Right hindlimb (tissue), 1 donor: ENCODE measurements around the gene CADPS2.
"Not testable (repeated sequence)": the region's sequence is repeated elsewhere in the genome, so short reads cannot be mapped to it uniquely, and the experiment has no call there.

Source experiments
- DNase-seq: peaks from one replicate; pipeline ENCODE4 v3.0.0-alpha.2; 2018

The CADPS2 gene

DNA sequence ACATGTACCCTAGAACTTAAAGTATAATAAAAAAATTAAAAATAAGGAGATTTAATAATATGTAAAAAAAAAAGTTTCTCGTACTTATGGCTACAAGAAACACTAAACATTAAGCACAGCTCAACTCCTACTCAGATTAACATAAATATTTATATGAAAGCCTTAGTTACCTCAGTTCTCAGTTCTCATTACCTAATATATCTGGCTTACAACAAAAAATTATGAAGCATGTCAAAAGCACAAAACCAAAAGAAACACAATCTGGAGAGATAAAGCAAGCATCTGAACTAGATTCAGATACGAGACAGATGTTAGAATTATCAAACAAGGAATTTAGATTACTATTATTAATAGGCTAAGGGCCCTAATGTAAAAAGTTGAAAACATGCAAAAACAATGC, 227.4 kb downstream of the CADPS2 start:
- no peak for DNase-seq

DNA sequence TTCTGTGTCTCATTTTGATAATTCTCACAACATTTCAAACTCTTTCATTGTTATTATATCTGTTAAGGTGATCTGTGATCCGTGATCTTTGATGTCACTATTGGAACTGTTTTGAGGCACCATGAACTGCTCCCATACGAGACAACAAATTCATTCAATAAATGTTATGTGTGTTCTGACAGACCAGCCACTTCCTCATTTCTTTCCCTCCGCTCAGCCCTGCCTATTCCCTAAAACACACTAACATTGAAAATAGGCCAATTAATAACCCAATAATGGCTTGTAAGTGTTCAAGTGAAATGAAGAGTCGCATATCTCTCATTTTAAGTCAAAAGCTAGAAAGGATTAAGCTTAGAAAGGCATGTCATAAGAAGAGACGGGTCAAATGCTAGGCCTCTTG, 232.6 kb downstream of the CADPS2 start:
- DNase-seq = no peak

DNA sequence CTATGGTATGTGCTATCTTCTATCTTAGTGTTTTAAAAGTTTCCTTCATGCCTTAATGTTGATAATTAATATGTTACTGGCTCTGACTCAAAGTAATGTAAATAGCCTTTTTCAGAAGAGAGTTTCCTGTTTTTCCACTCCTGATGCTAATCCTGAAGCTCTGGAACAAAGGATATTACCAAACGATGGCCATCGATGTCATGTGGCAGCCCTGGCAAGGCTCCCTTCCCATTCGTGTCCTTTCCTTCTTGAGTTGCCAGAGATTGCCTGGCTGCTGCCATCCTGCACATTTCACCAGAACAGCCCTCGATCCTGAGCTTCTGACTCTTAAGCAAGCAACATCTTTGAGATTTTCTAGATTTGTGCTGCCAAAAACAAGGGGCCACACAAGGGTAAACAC, 233.4 kb downstream of the CADPS2 start:
- no peak for DNase-seq

DNA sequence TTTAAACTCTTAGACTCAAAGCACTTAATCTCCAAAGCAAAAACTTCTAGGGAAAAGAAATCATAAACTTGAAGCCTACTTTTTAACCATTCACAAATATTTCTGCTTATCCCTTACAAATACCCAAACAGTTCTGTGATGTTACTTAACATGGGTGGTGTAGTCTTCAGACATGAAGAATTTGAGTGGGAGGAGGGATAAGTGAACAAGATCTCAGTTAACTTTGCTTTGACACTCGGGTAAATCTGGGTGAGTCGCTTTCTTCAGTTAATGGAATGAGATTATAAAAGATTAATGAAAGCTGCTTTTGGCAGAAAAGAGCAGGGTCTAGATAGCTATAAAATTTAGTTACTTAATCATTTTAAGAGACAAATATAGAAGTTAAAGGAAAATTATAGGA, 234.8 kb downstream of the CADPS2 start:
- DNase-seq = no peak

DNA sequence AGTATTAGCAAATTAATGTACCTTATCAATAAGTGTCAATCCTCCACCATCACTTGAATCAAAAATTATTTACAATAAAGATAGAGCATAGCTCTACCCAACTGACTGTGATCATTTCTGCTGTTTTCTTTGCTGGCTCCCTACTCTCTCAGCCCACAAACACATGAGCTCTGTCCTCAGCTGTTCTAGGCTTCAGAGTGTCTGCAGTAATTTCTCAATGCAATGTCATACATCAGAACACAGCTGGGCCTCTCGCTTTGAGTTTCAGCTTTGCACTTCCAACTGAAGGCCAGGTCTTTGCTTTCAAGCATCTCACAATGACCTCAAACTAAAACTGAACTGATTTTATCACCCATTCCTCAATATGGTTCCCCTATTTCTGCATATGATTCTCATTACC, 243.0 kb downstream of the CADPS2 start:
- no peak for DNase-seq

DNA sequence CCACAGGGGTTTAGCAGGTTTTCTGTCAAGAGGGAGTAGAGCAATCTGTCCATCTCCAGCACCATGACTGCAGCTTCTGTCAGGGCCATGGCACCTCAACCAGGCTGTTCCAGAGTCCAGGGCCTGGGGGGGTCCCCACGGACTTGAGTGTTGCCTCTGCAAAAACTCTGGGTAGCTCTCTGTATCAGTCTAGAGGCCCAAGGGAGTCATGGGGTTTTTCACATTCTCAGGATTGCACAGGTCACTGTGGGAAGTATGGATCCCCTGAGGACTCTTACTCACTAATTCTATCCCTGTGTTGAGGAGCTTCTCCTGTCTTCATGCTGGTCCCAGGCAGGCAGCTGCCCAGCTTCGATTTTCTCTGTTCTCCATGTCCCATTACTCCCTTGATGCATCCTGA, 247.8 kb downstream of the CADPS2 start:
- no peak for DNase-seq

DNA sequence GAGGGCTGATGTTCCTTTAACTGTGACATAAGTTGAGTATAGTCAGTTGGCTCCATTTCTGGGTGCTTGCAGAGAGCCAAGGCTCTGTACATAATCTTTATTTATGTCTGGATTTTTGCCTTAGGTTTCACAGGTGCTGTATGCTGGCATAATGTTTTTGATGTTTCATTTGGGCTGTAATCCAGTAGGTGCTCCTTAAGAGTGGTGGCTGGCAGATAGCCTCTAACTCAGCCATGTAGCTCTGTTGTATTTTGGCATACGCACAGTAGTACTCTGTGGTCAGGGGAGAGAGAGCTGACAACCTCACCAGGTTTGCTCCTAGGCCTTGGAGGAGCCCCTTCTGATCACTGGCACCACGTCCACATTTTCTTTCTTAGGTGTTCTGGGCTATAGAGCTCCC, 248.5 kb downstream of the CADPS2 start:
- no peak for DNase-seq

DNA sequence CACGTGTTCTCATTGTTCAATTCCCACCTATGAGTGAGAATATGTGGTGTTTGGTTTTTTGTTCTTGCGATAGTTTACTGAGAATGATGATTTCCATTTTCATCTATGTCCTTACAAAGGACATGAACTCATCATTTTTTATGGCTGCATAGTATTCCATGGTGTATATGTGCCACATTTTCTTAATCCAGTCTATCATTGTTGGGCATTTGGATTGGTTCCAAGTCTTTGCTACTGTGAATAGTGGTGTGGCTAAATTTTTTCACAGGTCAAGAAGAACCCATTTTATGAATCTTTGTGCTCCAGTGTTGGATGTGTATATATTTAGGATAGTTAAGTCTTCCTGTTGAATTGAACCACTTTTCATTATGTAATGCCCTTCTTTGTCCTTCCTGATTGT, 250.8 kb downstream of the CADPS2 start:
- DNase-seq = not testable (repeated sequence)

DNA sequence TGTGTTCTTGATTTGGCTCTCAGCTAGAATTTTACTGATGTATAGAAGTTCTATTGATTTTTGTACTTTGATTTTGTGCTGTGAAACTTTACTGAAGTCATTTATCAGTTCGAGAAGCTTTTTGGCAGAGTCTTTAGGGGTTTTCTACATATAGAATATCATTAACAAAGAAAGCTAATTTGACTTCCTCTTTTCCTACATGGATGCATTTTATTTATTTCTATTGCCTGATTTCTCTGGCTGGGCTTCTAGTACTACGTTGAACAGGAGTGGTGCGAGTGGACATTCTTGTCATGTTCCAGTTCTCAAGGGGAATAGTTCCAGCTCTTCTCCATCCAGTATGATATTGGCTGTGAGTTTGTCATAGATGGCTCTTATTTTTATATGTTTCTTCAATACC, 252.8 kb downstream of the CADPS2 start:
- no peak for DNase-seq

DNA sequence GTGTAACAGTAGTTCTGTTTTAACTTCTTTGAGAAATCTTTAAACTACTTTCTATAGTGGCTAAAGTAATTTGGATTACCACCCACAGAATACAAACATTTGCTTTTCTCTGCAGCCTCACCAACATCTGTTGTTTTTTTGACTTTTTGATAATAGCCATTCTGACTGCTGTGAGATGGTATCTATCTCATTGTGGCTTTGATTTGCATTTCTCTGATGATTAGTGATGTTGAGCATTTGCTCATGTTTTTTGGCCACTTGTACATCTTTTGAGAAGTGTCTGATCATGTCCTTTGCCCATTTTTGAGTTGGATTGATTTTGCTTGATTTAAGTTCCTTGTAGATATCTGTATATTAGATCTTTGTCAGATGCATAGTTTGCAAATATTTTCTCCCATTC, 254.0 kb downstream of the CADPS2 start:
- no peak for DNase-seq

DNA sequence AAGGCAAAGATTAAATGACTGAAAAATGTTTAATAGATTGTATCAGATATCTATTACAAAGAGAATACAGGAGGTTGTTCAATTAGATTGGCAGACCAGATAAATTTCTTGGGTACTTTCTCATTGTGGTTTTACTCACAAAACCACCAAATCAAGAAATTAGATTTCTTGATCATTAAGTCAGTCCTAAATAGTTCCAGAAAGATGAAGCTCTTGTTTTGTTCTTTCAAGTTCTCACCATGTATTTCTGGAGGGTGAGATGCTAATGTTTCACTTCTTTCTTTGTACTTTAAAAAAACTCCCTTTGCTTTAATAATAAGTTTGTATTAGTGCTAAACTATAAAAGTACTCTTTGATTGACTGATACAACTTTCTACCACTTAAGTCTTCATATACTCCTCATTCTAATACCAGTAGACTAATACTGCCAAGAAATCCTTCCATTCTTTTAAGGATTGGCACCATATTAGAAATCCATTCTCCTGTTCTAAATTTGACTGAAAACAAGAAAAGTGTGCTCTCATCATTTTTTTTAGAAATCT, 256.8 kb downstream of the CADPS2 start:
- DNase-seq = no peak

DNA sequence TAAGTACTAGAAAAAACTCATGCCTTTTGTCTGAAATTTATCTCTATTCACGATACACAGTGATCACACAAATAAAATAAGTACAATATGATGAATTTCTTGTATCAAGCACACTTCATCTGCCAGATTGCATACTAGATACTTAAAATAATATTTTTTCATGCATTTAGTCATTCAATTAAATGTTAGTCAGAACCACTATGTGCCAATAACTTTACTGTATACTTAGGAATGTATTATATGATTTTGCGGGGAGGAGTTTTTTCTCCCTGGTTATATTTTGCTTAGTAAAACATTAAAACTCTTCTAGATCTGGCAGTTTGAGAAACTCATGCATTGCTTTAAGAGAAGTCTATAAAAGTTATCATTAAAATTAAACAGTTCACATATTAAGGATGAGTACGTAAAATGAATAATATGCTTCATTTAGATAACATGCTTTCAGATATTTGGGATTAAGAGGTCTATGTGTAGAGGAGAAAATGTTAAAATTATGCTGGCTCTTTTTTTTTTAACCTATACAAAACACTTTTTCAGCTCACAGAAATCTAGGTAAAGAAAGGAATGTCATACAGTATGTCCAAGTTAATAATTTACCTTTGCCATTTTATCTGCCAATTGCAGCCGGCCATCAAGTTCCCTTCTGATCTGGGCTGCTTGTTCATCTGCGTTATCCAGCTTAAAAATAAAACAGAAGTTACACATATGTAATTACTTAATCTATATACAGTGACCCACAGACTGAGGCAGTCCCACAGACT, 257.4 kb downstream of the CADPS2 start:
- DNase-seq = no peak

DNA sequence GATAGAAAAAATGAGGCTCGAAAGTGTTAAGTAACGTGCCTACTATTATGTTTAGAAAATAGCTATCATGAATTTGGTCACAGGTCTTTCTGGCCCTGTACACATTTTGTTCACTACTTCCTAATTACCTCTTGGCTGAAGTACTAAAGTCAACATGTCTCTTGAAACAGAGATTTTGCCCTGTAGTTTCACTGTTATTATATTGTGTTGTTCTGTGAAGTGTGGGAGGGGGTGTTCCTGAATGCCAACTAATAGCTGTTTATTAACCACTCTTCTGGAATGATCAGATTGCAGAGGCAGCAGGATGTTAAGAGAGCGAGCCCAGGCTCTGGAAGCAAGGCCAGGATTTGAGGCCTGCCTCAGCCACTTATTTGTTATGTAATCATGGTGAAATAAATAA, 259.5 kb downstream of the CADPS2 start:
- DNase-seq = no peak

DNA sequence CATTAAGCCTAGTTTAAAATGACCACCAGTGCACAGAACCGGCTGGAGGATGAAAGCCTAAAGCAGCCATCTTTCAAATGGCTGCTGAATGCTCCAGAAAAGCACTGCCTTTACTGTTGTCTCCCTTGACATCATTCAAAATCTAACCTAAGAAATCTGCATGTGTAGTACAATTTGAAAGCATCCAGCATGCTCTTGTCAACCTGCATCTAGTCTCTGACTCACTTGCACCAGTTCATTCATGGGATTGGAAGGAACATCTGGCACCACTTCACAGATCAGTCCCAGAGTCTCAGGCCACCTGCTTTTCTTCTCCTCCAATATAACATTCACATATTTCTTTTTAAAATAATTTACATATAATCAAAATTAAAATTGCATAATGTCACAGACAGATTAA, 263.6 kb downstream of the CADPS2 start:
- no peak for DNase-seq

DNA sequence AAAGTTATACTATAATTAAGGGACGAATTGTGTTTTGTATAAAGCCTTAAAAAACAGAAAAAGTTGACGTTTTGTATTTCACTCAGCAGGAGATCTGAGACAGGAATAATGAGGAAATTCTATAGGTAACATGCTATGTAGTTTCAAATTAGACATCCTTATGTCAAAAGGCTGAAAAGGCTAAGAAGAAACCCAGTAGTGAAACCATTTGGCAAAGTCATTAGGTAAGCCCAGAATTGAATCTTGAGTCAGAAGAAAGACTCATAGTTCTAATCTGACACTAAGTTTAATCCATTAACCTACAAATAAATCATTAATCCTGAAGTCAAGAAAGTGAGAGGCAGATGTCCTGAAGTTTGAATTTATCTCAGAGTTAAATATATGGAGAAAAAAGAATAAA, 266.6 kb downstream of the CADPS2 start:
- no peak for DNase-seq

DNA sequence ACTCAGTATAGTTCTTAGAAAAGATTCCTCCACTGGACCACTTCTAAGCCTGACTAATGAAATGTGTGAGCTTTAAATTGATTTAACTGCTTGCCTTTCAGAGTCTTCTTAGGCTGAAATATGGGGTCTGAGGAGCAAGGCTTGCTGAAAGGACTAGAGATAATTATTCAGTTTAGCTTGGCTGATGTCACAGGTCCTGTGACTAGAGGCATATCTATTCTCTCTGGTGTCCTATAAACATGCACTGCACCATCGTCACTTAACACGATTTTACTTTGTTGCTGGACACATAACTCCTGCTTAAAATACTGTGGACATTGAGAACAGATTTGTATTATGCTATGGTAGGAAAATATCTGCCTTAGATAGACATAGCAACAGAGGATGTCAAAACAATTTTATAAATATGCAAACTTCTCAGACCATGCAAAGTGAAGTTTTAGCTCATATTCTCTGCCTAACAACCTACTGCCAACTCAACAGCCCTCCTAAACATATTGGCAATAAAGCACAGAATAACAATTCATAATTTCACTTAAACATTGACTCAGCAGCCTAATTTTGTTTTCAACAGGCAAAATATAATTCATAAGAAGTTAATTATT, 267.6 kb downstream of the CADPS2 start:
- no peak for DNase-seq

DNA sequence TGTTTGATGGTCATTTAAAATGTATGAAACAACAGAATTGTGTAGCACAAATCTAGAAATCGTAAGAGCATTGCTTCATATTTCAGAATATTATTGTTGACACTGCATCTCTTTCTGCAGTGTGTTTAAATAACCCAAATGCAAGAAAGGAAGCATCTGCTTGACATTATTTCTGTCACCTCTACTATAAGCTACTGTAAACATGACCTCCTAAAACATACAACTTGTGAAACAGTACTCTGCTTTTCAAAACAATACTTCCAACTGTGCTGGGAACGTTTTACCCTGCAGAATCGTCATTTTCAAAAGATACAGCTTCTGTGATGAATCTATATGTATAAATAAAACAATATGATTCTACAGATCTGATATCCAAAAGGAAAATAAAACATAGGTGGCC, 269.3 kb downstream of the CADPS2 start:
- DNase-seq = no peak

DNA sequence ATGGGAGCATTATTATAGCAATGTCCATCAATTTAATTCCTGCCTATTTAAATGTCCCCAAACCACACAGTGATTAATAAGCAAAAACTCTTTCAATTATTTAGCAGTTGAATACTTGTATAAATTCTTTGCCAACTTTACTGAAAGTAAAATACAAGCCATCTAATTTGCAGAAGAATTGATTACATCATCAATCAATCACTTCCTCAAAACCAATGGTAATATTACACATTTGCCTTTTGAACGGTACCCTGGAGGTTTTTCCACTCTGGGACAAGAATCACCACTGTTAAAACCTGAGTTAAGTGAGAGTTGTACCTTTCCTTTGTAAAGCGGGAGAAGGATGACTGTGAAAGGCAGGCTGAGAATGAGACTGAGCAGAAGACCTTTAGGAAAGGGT, 280.3 kb downstream of the CADPS2 start:
- no peak for DNase-seq

DNA sequence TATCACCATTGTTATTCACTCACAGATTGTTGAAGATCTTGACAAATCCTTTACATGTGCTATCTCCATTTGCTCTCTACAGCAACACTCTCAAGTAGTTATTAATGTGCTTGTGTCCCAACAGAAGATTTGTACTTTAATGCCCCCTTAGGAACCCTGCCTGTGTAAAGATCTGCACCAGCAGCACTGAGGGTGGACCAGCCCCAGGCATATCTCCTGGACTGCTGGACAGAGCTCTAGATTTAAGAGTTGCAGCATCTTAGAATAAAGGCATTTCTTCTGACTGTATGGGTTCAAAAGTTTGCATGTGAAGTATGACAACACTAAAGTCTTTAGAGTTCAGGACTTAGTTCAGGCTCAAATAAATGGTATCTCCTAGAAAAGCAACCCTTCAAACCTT, 282.0 kb downstream of the CADPS2 start:
- no peak for DNase-seq

DNA sequence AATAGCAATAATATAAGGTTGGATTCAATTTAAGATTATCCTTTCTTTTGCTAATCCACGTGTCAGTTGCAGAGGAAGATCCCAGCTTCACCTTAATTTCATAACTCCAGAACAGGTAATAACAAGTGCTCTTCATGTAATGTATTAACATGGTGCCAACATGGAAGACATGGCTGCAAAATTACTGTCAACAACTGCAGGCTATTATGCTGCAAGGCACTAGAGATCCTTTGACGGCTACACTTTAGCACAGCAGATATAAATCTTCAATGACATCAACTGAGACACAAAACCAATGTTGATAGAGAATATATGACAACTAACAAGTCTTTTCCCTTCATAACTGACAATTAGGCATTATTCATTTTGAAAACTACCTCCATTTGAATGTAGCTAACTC, 283.5 kb downstream of the CADPS2 start:
- DNase-seq = no peak

DNA sequence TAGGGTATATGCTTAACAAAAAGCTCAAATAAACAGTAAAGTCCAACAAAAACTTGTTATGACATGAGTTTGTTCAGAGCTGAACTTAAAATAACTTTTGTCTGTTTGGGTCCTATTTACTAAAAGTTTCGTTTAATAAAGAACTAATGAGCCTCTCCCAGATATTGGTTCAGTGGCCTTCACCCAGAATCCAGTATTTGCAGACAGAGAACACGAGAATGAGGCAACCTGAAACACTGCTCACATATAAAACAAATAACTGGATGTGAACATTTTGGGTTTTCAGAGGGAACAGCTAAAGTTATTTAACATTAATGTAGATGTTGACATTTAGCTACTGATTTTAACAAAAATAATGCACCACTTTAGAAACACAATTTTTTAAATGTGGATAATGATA, 285.6 kb downstream of the CADPS2 start:
- DNase-seq = no peak

DNA sequence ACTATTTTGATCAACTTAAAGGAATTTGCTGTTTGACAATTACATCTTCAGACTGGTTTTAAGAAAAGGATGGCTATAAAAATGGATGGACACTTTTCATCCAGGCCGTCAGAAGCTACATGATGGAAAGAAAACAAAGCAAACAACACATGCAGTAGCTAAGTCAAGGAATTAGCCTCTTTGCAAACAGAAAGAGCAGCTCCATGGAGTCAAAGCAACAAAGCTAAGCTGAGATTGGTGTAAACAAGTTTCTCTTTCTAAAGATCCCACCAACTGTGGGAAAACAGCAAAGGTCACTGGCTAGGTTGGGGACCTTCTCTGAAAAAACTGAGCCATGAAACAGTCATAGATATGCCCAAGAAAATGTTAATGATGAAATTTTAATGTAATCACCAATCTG, 286.2 kb downstream of the CADPS2 start:
- no peak for DNase-seq

DNA sequence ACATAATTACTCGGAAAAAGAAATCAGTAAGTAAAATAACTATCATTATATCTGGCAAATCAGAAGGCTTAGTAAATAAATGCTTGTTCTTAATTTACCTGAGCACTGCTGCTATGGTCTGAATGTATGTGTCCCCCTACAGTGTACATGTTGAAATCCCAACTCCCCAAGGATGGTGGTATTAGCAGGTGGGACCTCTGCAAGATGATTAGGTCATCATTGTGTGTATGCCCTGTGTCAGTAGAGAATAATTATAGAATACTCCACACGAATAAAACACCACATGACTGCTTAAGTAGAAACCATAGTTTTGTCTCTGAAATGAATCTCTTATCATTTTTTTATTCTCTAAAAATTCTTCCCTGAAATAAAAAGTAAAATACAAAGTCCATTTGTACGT, 289.0 kb downstream of the CADPS2 start:
- no peak for DNase-seq

DNA sequence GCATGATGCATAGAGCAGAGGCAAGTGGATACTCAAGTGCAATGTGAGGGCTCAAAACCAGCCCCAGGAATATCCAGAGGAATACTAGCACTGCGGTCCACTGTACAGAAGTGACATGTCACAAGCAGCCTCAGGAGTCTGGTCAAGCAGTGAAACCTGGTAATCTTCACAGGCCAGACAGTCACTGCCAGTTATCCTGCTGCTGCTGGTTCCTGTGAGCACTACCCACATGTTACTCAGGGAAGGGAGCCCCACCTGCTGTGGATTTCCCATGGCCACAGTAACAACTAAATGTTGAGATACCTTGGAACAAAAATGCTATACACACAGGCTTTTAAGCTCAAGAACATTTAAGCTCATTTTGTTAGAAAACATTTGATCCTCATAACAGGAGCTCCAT, 290.4 kb downstream of the CADPS2 start:
- DNase-seq = no peak

DNA sequence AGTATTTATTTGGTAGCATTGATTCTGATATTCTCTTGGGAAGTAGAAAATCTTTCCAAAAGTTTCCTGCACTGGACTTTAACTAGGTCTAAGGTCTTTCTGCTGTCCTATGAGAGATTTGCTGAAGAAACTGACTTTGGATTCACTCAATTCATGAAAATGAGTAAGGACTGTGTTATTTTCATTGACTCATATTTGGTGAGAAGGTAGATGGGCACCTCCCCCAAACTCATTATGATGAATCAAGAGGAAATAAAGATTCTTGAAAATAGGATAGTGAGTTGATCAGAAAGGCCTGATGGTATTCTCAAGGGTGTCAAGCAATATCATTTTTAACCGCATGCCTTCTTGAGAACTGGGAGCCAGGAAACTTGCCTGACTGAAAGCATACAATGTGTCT, 297.6 kb downstream of the CADPS2 start:
- no peak for DNase-seq
